Measurements from ENCODE around the gene SPIC.

DNA sequence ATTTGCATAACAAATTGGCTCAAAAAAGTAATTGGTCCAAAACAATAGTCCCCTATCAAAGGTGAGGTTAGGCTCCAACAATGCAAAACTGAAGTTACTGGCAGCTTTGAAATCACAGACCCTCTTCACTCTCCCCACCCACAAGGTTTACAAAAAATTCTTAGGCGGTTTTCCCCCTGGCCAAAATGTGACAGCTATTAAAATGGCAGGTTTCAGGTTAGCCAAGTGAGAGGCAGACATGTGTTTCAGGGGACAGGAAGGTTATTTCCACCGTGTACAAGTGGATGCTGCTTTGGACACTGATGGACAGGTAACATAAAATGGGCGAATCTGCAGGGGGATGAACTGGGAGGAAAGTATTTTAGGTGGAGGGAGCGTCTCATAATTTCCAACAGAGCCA, 888 bp upstream of the SPIC start:
- TF ChIP-seq EZH2 (IDR thresholded peaks at IDR 0.05; ENCODE audit: low read length, unreplicated experiment): no peak
- no peak for TF ChIP-seq CTCF (conservative IDR thresholded peaks at IDR 0.05; ENCODE audit: low read depth, low read length)
- no peak for TF ChIP-seq EZH2phosphoT487 (IDR thresholded peaks at IDR 0.05; ENCODE audit: borderline replicate concordance, low read length)
